Amniotic stem cell (primary cell): ENCODE results near the gene EEFSEC.

ENCODE experiments used
- DNase-seq: peaks from one replicate; lab custom pipeline; 2025; lab: John Stamatoyannopoulos, UW

EEFSEC gene

GRCh38 chr3:128394033-128394432 is 240.8 kb downstream of the EEFSEC start:
- DNase-seq: no peak

- no peak for DNase-seq
These were observed 241.8 kb downstream of the EEFSEC start for GRCh38 chr3:128395046-128395445.

- no peak for DNase-seq
These were observed 242.3 kb downstream of the EEFSEC start for GRCh38 chr3:128395500-128396162.

- DNase-seq: no peak
These were observed 244.2 kb downstream of the EEFSEC start for GRCh38 chr3:128397484-128397883.

- DNase-seq: no peak
These were observed 245.3 kb downstream of the EEFSEC start for GRCh38 chr3:128398586-128398985.

GRCh38 chr3:128399221-128399915 is 246.1 kb downstream of the EEFSEC start:
- DNase-seq: no peak

- DNase-seq: no peak
These were observed 247.4 kb downstream of the EEFSEC start for GRCh38 chr3:128400671-128401070.

GRCh38 chr3:128402319-128402718 is 249.0 kb downstream of the EEFSEC start:
- DNase-seq: no peak

GRCh38 chr3:128402998-128403397 is 249.7 kb downstream of the EEFSEC start:
- no peak for DNase-seq

- no peak for DNase-seq
These were observed 251.2 kb downstream of the EEFSEC start for GRCh38 chr3:128404276-128405068.

- no peak for DNase-seq
These were observed 252.4 kb downstream of the EEFSEC start for GRCh38 chr3:128405554-128406277.

- no peak for DNase-seq
These were observed 254.0 kb downstream of the EEFSEC start for GRCh38 chr3:128407247-128407646.

GRCh38 chr3:128408012-128408692 is 254.9 kb downstream of the EEFSEC start:
- DNase-seq: no peak

GRCh38 chr3:128408693-128409623 is 255.7 kb downstream of the EEFSEC start:
- DNase-seq: no peak

- no peak for DNase-seq
These were observed 256.6 kb downstream of the EEFSEC start for GRCh38 chr3:128409624-128410581.

GRCh38 chr3:128410669-128411573 is 257.6 kb downstream of the EEFSEC start:
- DNase-seq: no peak

GRCh38 chr3:128411574-128412064 is 258.3 kb downstream of the EEFSEC start:
- no peak for DNase-seq
